HPDE6-E6E7 (cell line): ENCODE data around the gene PRDM15.

ENCODE experiments used
- DNase-seq: peaks from one replicate; pipeline ENCODE4 v3.0.0; 2011; ENCODE audit warnings: missing footprints; ENCODE audit errors: extremely low spot score

PRDM15 gene

DNA sequence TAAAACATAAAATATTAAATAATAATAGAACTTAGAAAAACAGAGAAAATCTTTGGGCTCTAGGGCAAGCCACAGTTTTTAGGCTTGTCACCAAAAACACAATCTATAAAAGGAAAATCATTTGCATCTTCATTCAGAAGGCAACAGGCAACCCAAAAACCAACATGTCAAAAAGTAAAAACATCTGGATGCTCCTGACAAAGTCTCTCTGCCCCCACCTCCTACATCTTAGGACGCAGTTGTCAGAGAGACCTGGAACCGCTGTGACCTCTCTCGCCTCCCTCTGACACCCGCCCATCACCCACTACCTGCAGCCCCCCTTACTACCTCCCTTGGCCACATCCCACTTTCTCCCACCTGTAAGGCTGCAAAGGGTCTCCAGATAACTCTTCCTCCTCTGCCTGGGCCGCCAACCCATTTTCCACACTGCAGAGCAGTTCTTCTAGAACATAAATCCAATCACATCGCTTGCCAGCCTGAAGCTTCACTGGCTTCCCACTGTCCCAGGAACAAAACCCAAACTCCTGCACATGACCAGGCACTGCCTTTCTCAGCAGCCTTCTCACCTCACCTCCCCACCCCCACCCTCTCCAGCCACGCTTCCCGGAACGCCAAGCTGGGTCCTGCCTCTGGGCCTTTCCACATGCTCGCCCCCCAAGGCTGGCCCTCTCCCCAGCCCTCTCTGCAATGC lies 14.7 kb downstream of the PRDM15 start:
- DNase-seq: no peak

DNA sequence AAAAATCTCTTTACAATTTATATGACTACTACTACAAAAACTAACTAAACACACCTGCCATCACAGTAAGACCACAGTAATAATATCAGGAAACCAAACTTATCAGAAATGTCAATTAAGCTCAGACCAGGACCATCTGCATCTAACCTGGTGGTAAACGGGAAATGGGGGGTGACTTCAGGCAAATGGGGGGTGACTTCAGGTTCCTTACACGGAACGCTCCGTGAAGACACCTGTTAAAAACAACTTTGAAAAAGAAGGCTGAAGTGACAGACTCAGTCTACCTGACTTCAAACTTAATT lies 15.8 kb downstream of the PRDM15 start:
- no peak for DNase-seq

DNA sequence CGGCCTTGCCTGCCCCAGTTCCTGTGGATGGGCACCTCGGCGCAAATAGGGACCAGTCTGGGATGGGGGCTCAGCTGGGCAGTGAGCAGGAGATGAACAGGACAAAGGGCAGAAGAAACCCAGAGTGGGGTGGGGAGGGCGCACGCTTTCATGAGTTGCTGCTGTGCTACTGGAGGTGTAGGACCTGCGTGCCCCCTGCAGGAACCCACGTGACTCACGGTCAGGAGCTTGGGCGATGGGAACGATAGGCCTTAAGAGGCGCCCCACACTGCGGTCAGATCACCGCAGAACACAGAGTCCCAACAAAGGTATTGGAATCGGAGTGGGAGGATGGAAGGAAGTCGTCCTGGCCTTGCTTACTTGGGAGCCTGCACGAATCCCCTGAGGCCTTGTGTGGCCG lies 17.2 kb downstream of the PRDM15 start:
- no peak for DNase-seq

DNA sequence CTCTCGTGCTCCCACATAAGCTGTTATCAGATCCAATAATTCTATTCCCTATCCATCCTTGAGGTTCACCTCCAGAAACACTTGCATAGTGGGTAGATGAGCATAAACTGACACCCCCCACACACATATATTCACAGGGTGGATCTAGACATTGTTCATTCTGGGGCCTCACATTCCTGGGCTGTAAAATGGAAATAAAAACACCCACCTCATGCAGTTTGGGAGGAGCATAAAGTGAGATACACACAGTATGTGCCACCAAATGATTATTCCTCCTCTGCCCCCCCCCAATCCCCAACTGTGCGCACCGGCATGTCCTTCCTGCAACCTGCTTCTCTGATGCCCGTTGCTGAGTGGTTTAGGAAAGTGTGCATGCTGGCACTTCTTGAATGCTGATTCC lies 17.9 kb downstream of the PRDM15 start:
- no peak for DNase-seq

DNA sequence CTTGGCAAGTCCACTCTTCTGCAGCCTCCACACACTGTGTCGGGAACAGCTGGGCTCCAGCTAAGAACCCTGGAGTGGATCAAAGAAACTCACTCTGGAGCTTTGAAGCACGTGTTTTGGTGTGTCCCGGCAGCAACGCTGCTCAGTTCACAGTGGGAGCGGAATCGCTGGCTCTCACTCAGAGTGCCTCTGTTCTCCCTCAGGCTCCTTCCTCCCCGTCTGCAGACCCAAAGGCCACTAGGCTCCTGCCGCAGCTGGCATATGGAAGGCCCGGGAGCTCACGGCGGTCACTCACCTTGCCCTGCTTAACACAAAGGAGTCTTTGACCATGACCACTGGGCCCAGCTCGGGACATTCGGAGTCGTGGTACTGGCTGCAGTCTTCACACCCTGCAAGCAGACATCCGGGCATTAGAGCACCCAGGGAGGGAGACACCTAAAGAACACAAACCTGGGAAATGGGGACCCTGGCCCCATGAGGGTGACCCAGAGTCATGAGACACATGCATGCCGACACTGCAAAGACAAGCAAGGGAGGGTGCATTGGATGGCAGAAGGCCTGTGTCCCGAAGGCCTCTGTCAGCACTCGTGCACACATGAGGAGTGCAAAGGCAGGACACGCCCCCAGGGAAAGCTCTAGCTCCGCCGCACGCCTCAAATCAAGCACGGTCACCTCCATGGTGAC lies 19.7 kb downstream of the PRDM15 start:
- no peak for DNase-seq

DNA sequence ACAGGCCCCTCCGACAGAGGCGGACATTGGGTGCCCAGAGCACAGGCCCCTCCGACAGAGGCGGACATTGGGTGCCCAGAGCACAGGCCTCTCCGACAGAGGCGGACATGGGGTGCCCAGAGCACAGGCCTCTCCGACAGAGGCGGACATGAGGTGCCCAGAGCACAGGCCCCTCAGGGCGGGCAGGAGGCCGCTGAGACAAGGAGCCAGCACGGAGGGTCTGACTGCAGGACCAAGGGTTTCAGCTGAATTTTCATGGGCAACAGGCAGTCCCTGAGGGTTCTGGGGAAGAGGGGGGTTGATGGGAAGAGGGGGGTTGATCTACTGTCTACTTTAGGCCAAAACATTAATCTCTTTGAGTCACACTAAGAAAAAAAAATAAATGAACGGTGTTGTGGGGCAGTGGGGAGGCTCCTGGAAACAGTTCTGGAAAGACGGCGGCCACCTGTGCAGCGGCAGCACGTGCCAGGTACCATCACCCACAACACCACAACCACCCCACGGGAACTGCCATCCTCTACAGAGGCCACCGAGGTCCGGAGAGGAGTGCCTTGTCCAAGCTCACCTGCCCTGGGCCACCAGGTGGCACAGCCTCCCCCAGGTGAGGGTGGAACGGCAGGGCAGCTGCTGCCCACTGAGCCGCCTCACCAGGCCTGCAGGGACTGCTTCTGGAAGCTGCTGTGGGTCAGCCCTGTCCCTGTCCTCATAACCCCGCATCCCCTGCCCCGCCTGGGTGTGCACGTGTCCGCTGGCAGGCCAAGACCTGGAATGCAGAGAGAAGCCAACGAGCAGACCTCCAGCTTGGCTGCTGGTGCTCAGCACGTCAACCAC lies 20.5 kb downstream of the PRDM15 start:
- no peak for DNase-seq

DNA sequence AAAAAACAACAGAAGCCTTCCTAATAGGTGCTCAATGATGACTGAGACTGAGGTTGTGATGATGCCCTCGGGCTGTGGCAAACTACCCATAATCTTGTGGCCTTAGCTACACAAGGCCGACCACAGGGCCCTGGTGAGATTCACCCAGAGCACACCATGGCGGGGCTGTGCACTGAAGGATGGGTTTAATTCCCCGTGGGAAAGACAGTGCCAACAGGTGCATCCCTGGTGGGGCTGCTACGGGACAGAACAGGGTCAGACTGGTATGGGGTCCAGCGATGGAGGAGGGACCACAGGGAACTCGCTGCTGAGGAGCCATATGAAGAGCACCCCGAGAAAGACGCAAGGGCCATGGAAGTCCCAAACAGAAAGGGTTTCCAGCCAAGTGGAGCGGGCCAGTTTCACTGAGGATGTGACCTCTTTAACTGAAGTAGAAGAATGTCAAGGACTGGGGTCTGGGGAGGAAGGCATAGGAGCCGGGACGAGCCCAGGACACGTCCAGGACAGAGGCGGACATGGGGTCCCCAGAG lies 21.3 kb downstream of the PRDM15 start:
- DNase-seq: no peak

DNA sequence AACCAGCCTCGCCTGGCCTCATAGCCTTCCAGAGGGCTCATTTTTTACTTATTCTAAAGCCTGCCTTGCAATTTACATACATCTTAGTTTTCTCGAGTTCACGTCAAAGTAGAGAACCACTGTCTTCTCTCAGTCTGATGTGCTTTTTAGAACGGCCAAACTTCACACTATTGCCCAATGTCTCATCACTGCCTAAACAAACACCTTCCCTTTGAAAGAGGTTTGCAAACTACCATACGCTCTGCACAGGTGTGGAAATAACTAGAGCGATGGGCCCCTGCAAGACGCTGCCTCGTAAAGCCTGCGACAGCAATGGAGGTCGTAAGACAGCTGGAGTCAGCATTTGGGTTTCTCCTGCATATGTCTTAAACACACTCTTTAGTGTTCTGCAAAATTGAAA lies 22.6 kb downstream of the PRDM15 start:
- DNase-seq: no peak

DNA sequence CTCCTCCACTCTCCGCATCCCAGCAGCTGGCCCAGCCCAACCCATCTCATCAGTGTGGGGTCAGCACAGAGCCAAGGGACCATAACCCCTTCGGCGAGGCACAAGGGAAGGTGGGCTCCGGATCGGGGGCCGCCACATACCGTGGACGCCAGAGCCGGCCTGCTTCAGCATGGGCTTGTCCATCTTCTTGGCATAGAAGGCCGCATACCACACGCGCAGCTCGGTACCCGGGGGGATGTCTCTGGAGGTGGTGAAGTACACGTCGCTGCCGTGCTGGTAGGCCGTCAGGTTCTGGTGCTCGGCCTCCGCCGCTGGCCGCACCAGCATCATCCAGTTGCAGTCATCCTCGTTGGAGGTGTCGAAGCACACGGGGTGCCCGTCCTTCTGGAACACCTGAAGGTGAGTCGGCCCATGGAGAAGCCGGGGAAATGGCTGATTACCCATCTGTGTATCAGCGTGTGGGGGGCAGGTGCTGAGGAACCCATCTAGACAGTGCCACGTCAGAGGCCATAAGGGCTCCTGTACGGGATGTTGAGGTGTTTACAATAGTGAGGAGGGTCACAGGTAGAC lies 24.6 kb downstream of the PRDM15 start:
- no peak for DNase-seq

DNA sequence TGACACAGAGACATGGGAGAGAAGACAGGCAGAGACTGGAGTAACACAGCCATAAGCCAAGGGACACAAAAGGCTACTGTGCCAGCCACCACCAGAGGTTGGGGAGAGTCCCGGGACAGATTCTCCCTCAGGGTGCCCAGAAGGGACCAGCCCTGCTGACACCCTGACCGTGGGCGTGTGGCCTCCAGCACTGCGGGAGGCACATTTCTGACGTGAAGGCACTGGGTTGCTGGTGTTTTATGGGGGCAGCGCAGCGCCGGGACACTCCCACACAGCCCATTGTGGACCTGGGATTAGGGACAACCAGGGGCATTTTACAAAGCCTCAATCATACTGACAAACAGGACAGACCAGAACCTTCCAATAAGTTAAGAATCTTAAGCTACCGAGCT lies 26.2 kb downstream of the PRDM15 start:
- no peak for DNase-seq

DNA sequence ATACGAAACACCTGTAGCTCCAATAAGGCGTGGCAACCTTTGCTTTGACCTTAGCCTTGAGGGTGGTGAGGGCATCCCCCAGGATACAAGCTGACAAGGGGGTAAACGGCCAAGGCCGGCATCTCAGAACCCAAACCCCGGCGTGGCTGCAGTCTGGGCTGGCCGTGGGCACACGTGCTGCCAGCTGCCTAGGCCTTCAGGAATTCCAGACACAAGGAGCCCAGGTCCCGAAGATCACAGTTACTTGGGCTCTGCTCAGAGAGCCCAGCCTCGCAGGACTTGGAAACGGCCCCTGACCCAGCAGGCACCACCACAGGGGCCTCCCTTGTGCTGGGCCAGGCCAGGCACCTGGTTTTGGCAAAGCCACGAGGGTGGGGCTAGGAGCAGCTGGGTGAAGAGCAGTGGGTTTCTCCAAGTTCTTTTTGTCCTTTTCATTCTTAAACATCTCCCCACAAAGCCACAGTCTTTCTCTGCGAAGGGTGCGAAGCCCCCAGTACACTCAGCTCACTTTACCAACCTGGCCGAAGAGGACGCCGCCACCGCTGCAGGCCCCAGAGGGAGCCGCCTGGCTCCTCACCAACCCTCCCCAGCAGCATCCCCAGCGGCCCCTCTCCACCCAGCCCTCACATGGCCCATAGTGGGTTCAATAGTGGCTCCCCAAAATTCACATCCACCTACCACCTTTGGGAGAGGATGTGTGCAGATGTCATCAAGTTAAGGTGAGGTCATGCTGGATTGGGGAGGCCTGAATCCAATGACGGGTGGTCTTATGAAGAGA lies 26.8 kb downstream of the PRDM15 start:
- DNase-seq: no peak

DNA sequence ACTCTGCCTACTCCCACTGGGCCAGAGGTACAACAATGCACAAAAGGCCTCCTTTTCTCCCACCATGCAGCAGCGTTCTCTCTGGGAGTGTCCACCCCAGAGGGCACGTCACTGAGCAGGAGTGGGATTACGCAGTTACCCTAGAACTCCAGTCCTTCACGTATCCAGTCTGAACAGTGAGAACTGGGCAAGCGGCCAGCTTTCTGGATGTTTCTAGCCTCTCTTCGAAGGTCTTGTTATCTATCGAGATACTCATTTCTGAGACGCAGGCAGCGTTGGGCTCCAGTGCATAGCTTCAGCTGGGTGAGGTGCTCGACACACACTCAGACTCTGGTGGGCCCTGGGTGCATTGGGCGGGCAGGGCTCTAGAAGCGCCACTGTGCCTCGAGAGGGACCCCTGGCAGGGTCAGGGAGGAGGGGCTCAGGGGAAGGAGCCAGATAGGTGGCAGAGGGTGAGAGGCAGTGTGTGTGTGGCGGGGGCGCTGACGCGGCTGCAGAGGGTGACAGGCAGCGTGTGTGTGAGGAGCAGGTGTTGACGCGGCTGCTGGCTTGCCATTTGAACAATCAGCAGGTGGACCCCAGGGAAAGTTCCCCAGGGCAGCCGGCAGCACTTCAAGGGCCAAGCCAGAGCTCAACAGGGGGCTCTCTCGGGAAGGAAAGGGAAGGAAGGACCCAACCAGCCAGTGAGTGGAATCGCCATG lies 27.9 kb downstream of the PRDM15 start:
- DNase-seq: no peak

DNA sequence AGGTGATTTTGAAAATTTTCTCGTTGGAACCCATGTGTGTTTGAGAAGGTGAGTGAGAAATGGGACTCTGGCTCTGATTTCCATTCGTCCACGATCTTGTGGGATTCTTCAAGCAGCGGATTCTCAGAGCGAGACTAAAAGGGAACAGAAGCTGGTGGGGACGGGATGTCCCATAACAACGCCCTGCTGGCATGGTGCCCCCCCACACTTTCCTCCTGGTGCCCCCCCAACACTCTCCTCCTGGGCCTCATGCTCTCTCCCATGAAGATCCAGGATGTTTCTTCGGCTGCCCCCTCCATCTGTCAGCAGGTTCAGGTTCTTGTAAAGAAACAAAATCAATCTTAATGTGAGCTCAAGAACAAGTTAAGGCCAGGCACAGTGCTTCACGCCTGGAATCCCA lies 29.1 kb downstream of the PRDM15 start:
- no peak for DNase-seq

DNA sequence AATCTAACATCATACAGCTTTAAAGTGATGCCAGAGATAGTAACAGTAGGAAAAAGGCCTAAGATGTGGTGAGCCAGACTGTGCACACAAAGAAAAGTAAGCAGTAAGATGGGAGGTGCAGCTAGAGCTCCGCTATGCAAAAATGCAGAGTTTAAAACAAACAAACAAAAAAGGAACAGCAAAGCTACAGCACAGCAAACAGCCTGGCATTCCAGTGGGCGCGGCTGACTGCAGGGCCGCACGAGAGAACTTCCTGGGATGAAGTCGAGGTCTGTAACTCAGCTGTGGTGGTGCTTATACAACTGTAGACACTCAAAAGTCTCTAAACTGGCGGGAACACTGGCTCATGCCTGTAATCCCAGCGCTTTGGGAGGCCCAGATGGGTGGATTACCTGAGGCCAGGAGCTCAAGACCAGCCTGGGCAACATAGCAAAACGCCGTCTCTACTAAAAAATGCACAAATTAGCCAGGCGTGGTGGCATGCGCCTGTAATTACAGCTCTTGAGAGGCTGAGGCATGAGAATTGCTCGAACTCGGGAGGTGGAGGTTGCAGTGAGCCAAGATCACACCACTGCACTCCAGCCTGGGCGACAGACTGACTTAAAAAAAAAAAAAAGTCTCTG lies 30.1 kb downstream of the PRDM15 start:
- no peak for DNase-seq

DNA sequence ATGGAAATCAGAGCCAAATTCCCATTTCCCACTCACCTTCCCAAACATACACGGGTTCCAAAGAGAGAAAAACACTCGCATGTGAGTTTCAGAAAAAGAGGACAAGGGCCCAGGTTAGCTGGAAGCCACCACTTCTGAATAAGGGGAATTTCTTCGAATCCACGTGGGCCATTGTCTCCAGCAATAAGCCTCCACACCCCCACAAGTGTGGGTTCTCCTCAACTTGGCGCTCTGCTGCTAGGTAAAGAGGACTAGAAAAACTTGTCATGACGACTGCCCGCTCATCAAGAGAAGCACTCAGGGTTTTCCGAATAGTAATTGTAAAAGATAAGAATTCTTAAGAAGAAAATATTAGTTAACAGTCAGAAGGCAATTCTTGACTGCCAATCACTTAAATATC lies 30.6 kb downstream of the PRDM15 start:
- DNase-seq: no peak

DNA sequence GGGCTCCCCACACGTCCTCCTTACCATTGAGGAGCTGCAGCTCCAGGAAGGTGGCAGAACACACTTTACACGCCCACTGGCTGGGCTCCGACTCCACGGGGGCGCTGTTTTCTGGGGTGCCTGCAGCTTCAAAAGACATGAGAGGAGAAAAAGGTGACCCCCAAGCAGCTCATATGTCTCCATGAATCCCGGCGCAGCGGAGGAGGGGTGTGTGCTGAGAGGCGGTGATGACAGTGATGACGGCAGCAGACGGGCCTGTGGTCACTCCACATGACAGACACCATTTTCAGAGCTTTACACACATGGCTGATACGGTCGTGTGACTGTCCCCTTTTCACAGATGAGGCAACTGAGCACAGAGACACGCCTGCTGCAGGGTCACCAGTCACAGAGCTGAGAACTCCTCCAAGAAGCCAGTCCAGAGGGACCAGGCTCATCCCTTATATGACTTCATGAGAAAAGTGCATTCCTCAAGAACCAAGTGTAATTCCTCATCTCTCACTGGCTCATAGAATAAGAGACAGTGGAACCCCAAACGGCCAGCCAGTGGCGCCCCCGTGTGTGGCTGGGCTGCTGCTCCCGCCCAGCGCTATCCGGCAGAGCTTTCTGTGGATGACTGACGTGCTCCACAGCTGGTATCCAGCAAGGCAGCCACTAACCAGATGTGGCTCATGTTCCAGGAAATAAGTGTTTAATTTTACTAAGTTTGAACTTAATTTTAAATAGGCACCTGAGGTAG lies 31.9 kb downstream of the PRDM15 start:
- no peak for DNase-seq

DNA sequence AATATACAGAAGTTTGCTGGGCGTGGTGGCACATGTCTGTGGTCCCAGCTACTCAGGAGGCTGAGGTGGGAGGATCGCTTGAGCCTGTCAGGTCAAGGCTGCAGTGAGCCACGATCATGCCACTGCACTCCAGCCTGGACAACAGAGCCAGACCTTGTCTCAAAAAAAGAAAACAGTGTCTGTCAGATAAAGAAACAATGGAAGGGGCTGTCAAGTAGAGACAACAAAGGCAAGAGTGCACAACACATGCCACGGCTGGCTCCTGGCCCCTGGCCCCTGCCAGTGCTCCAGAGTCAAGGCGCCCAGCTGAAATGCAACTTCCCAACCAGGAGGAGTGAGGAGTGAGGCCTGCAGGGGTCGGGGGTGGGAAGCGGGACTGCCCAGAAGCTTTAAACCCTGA lies 32.6 kb downstream of the PRDM15 start:
- no peak for DNase-seq

DNA sequence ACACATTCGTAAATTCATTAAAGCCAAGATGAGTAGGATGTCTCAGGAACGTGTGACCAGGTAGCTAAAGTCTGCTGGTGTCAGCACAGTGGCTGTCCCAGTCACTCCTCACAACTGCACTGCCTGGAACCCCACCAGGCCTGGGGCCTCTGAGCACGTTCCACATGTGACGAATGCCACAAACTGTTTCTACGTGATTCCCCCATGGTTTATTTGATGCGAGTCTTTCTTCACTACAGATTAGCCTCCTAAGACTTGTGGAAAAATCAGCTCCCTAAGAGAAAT lies 33.2 kb downstream of the PRDM15 start:
- DNase-seq: no peak

DNA sequence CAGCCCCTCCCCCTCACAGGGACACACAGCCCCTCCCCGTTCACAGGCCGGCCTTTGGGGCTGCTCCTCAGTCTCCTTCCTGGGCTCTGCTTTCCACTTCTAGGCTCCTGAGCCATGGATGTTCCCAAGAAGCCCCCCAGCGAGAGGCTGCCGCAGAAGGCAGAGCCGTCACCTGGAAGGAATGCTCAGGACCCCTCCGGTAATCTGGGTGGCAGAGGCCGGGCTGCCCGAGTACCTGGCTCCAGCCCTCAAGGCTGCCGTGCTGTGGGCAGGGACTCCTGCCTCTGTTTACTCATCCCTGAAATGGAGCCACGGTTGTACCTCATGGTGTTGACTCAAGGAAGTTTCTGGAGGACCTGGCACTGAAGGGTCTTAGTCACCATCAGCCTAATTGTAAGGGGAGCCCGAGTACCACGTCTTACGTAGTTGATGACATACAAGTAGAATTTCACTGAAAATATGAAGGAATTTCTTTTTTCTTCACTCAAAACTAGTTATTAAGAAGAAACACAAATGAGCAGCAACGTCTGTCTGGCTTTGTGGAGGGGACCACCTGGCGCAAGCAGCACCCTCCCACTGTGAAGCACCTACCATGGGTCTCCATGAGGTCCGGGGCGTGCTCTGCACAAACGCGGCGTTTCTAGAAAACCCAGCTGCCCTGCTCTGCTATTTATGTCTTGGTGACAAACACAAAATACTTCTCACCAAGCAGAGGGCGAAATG lies 33.7 kb downstream of the PRDM15 start:
- DNase-seq: no peak

DNA sequence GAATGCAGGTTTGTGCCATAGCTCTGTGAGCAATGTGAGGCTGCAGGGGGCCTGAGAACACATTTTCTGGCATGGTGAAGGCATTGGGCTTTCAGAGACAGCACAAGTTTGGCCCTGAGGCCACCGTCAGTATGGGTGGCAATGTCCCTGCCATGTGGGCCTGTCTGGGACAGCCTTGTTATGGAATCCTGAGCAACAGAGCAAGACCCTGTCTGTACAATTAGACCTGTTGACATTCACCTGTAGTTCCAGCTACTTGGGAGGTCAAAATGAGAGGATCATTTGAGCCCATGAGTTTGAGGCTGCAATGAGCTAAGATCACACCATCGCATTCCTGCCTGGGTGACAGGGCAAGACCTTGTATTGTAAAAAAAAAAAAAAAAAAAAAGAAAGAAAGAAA lies 35.6 kb downstream of the PRDM15 start:
- no peak for DNase-seq
